T-helper 9 cell (primary cell): ENCODE measurements around the gene TPBGL.

ENCODE experiments used
- DNase-seq: peaks from one replicate; pipeline ENCODE4 v3.0.0-alpha.2; 2020
- total RNA-seq, 2 donors: gene quantifications; one replicate each; lab custom pipeline; 2026; lab: John Stamatoyannopoulos, UW

TPBGL gene
- 0.14 to 0.24 reads per million in 2 donors for total RNA-seq

DNA sequence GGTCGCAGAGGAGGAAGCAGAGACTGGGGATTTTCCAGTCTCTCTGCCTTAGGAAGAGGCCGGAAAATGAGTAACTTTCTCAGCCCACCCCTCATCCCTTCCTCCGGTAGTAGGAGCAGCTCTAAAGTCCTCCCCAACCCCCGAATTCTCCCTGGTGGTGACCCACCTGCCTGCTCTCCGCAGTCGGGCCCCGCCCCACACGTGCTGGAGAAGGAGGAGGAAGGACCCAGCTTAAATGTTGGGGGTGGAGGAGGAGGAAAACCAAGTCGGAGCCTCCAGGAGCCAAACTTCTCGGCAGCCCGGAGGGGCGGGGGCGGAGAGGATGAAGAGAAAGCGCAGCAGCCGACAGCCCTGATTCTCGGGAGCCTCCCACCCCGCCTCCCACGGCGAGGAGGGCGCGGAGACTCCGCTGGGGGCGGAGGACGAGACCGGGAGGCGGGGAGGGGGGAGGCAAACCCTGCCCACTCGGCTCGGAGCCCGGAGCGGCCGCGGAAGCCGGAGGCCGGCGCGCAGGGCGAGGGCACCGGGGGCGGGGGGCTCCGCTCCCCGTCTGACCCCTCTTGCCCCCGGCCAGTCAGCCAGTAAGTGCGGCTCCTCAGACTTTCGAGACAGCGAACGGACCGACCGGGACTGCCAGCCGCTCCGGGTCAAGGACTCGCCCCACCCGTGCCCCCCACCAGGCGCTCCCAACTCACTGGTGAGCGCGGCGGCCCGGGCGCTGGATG is at the start of gene TPBGL:
Gene TPBGL, plus strand, starts transcription at position 464 of the 725 bp plus-strand sequence. CDS start 276 bp downstream, outside the sequence.
- no peak for DNase-seq

DNA sequence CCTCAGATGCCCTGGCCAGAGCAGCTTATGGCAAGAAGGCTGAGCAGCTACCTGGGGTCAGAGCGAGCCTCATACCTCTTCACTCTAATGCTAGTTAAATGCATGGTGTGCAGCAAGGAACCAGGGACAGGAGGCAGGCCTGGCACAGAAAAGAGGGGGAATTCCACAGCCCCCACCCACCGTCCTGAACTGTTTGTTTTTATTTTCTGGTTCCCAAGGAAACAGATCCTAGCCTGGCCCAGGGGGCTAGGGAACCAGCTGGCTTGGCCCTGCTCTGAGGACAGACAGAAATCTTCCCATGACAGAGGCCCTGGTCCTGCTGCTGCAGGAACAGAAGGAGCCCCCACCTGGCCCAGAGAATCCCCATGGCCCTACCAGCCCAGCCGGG is 49.2 kb upstream of the TPBGL start:
- DNase-seq, result no peak

GRCh38 chr11:75193271-75193670 is 47.3 kb upstream of the TPBGL start:
- no peak for DNase-seq

DNA sequence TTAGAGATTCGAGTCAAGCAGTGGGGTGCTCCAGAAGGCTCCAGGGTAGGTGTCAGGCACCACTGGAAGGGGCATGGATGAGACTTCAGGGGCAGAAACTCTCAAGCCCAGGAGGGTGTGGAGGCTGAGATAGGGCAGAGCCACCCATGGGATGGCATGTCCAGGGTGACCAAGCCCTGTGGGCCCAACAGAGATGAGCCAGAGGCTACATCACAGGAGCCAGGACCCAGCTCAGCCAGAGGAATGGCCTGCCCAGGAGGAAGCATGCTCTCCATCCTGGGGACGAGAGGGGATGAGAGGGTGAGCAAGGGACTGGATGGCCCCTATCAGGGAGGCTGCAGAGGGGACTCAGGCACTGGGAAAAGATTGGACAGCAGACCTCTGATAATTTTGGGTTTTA is 46.9 kb upstream of the TPBGL start:
- DNase-seq, result no peak

DNA sequence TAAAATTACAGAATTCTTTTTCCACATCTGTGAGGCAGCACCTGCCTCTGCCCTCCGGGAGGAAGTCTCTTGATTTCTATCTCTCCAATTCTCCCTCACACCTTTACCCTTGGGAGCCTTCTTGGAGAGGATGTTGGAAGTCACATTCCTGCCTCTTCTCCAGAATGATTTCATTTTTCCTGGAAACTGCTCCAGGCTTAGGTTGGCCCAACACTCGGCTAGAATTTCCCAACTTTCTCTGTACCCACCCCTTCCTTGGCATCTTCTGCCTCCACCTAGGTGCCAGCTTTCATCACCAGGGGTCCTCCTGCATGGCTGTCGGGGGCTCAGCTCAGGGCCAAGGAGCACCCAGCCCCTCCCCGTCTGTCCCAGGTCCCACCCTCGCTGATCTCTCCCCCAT is 46.4 kb upstream of the TPBGL start:
- DNase-seq, result no peak

DNA sequence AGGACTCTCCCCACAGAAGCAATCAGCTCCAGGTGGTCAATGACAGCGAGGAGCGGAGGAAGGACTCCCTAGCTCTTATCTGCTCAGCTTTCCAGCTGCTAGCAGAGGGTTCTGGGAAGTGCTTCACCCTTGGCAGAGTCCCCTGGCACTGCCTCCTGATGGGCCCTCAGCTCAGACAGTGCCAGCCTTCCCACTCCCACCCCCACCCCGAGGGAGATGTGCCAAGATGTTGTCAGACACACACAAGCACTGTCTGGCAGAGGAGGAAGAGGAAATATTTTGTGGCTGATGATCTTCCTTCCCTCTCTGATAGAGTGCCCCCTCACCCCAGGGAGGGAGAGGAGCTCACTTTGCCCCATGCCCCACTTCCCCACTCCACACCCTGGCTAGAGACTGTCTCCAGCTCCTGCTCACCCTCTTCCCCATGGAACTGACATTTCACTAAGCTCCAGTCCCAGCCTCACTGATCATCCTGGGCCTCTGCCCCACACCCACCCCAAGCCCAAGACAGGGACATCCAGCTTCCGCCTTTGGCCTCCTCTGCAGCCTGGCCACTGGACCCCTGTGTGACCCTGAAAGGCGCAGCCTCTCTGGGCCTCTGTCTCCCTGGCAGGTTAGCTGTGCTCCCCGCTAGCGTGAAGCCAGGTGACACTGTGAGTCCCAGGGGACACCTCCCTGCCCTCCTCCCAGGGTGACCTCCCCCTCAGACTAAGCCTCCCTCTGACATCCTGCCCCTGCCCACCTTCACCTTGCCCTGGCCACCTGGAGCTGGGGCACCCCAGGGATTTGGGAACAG is 45.2 kb upstream of the TPBGL start:
- DNase-seq, result no peak

- DNase-seq, result no peak
Measured at GRCh38 chr11:75196426-75196825, 44.1 kb upstream of the TPBGL start.

GRCh38 chr11:75197512-75198277 is 42.9 kb upstream of the TPBGL start:
- no peak for DNase-seq

GRCh38 chr11:75198278-75198973 is 42.1 kb upstream of the TPBGL start:
- no peak for DNase-seq

DNA sequence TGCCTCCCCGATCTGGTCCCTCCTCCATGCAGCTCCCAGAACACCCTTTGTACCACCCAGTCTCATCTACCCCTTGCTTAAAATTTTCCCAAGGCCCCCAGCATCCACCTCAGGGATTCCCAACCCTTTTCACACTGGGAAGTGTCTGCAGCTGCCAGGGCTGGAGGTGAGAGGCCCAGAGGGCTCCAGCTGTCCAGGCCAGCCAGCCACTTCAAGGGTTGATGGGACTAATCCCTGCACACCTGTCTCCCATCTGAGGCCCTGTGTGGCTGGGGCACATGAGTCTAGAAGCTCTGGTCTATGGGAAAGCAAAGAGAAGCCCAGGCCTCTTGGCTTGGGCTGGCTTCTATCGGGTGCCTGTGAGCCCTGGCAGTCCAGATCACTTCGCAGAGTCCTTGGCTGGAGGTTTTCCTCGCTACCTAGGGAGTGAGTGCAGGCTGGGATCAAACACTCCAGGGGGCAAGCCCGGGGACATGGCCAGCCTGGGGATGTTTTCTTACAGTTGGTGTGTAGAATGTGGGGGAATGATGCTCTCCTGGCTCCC is 41.1 kb upstream of the TPBGL start:
- DNase-seq, result no peak

- DNase-seq, result no peak
Measured at GRCh38 chr11:75200051-75200450, 40.5 kb upstream of the TPBGL start.

DNA sequence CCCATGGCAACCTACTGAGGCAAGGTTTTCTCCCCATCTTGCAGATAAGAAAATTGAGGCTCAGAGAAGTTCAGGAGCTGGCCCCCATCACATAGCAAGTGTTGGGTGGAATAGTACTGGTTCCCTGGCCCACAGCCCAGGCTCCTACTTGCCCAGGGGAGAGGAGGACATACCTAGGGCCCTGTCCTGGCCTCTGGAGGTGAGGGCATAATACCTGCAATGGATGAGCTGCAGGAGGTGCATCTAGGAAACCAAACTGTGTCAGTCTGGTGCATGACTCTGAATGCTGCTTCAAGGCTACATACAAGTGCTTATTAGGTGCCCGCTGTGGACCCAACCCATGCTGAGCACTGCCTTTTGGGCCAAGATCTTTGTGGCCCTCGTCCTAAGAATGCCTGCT is 40.0 kb upstream of the TPBGL start:
- no peak for DNase-seq

DNA sequence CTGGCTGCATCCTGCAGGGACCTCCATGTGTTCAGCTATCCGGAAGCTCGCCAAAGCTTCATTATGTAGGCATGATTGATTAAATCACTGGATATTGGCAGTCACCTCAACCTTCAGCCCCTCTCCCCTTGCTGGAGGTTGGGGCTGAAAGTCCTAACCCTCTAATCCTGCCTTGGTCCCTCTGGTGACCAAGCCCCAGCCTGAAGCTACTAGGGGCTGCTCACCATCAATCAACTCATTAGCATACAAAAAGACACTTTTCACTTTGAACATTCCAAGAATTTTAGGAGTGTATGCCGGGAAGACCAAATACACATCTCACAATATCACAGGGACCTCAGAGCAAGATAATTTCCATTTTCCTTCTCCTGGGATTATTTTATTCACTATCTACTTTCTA is 38.8 kb upstream of the TPBGL start:
- DNase-seq, result no peak

DNA sequence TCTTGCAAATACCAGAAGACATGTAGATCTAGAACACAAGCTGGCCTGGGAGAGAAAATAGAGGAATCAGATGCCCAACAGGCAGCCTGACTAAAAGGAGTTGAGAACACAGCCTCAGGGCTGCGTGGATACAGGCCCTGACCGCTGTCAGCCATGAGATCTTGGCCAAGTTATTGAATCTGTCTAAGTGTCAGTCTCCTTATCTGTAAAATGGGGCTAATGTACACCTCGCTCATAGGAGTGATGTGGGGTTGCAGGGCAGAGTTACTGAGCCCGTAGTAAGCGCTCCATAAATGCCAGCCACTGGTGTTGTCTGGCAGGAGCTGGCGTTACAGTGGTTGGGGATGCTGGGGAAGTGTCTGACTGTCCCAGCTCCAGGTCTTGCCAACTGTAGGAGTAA is 38.4 kb upstream of the TPBGL start:
- no peak for DNase-seq

GRCh38 chr11:75203138-75203537 is 37.4 kb upstream of the TPBGL start:
- DNase-seq, result no peak

DNA sequence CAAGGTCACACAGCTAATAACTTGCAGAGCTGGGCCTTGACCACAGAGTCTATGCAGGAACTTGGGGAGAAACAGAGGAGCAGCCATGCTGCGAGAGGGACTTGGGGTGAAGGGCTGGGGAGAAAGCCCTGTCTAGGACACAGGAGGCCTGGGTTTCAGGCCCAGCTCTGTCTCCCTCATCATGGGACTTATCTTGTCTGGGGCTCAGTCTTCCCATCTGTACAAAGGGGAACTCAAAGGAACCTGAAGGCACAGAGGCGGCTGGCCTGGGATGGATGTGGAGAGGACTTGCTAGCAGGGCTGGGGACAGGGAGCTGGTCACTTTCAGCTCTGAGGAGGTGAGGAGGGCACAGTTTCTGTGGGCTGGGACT is 36.9 kb upstream of the TPBGL start:
- DNase-seq, result no peak

- DNase-seq, result no peak
Measured at GRCh38 chr11:75204012-75204674, 36.4 kb upstream of the TPBGL start.

DNA sequence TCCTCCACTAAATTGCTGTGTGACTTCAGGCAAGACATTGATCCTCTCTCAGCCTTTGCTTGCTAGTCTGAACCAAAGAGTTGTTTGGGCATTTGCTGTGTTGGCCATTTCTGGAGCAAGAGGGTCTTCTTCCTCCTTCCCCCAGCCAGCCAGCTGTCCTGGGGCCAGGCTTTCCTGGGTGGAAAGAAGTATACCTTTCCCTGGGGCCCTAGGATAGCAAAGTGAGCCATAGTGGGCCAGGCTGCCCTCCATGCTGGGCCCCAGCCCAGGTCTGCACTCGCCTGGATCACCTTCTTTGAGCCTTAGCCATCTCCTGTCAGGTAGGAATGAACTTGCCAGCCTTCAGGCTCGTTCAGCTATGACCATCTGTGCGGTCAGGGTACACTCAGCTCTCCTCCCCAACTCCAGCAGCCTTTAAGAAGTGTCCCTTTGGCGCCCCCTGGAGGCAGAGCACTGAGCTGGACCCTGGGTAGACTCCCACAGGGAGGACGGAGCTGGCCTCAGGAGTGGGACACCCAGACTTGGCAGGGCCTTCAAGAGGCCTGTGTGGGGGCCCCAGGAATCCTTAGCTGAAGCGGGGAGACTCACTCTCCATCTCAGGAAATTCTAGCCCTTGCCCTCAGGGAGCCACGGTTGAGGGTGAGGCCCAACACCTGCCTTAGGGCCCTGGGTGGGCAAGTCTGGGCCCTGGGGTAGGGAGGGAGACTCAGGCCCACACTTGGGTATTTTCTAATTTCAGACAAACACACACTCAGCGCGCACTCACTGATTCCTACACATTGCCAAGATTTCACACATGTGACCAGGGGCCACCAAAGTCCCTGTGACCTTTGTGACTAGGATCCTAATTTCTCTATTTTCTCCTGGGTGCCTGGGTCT is 35.6 kb upstream of the TPBGL start:
- DNase-seq, result peak; percentile 83

DNA sequence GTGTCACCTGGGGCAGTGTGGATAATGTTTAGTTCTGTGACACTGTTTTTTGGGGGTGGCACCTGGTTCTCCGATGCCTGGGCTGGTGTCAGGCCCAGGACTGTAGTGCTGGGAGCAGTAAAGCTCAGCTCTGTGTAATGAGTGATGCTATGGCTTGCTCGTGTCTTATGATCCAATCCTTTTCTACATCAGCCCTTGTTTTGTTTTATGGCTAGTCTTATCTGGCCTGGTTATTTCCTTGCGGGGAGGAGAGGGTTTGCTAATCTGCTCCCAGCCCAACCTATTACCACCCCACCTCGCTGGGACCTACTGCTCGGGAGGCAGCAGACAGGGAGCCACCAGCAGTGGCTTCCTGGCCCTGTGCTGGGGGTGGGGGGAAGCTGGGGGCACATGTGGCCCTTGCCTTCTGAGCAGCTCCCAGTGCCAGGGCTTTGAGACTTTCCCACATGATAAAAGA is 35.0 kb upstream of the TPBGL start:
- no peak for DNase-seq

DNA sequence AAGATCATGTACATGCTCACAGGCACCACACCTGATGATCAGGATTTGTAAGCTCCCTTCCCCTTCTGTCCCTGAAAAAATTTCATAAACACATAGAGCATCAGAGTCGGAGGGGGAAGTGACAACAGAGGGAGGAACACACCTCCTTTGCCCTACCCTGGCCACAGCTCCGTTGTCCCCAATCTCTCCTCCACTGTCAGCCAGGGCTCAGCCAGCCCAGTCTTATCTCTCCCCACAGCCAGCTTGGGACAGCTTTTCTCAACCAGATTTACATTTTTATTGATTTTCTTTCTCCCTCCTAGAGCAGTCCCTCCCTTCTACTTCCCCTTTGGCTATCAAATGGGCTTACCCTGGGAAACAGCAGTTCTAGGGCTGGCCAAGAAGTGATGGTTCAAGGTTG is 32.1 kb upstream of the TPBGL start:
- no peak for DNase-seq

DNA sequence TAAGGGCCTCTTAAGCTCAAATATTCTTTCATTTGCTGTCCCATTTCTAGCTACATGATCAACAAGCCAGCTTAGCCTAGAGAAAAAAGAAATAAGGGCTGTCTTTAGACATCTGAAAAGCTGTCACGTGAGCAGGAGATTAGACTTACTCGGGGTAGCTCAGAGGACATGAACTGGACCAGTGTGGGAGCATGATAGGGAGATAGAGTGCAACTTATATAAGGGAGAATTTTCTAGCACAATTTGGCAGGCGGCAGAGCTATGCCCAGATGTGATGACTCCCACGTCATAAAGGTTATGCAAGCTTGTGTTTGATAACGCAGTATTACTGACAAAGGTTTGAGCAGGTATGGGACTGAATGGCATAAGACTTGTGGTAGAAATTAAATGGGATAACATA is 28.2 kb upstream of the TPBGL start:
- no peak for DNase-seq
